ENCODE results near the gene INTS15.

The INTS15 gene

DNA sequence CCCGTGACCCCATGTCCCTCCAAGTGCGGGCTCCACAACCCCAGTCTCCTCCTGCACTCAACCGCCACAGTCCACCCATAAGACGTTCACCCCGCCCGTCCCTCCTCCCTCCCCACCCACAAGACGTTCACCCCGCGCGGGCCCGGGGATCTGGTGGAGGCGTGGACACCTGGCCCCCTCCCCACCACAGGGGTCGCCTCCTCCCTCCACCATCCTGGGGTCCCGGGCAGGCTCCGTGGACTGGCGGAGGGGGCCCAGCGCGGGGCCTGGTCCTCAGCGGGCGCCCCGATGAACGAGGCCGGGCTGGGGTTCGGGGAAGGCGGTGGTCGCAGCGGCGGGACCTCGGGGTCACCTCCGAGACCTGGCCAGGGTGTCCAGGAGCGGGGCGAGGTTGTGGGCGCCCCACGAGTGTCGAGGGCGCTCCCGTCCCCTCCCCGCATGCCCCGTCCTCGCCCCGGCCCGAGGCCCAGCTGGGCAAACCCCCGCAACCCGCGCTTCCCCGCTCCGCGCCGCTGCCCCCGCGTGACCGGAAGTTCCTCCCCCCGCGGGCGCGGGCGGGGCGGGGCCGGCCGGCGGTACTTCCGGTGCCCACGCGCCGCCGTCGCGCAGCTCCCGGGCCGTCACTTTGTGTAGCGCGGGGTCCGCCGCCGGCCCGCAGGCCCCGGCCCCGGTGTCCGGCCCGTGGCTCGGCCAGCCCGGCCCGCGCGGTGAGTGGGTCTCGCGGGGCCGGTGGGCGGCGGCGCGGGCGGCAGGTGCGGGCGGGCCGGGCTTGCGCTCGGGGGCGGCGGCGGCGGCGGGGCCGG is 47.1 kb downstream of the INTS15 start, which contains the start of gene ZNF316:
Gene ZNF316 (plus strand): TSS at position 578 of the 803 bp plus-strand sequence. CDS start 5,092 bp downstream, outside the sequence.
- TF ChIP-seq ZFX (IDR thresholded peaks at IDR 0.05; ENCODE audit: borderline replicate concordance), result no peak
- TF ChIP-seq, protein P1, sequence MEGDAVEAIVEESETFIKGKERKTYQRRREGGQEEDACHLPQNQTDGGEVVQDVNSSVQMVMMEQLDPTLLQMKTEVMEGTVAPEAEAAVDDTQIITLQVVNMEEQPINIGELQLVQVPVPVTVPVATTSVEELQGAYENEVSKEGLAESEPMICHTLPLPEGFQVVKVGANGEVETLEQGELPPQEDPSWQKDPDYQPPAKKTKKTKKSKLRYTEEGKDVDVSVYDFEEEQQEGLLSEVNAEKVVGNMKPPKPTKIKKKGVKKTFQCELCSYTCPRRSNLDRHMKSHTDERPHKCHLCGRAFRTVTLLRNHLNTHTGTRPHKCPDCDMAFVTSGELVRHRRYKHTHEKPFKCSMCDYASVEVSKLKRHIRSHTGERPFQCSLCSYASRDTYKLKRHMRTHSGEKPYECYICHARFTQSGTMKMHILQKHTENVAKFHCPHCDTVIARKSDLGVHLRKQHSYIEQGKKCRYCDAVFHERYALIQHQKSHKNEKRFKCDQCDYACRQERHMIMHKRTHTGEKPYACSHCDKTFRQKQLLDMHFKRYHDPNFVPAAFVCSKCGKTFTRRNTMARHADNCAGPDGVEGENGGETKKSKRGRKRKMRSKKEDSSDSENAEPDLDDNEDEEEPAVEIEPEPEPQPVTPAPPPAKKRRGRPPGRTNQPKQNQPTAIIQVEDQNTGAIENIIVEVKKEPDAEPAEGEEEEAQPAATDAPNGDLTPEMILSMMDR (IDR thresholded peaks at IDR 0.05), result no peak

DNA sequence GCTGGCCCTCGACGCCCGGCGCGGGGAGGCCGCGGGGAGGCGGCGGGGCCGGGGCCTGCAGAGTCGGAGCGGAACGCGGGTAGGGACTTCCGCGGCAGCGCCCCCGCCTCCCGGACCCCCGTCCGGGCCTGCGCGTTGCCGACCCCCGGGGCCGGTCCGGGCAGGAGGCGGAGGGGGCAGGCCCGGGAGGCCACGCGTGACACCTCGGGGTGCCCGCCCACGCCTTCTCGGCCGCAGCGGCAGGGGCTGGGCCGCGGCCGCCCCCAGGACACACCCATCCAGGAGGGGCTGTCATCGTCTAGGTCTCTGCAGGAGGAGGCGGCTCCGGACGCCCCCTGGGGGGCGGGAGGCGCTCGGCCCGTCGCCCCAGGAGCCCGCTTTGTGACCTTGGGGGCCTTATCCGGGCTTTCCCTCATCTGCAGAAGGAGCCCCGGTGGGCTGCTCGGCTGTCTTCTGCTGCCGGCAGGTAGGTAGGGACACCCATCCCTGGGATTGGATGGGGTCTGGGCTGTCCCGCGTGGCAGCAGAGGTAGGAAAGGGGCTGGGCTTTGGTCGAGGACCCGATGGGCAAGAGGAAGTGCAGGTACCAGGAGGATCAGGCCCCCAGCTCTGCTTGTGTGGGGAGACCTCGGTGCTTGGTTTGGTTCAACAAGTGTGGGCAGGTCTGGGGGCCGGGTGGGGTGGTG is 47.9 kb downstream of the INTS15 start:
- H3K27ac ChIP-seq, result peak overlapping the region; percentile 75
- TF ChIP-seq ZFX (IDR thresholded peaks at IDR 0.05; ENCODE audit: borderline replicate concordance), result no peak
- TF ChIP-seq, protein P1 (IDR thresholded peaks at IDR 0.05), result peak; percentile 42

More for the DNA sequence above, 47.1 kb downstream of the INTS15 start, which contains the start of gene ZNF316:
- peak within 1 kb of the TSS; percentile 75 for H3K27ac ChIP-seq

DNA sequence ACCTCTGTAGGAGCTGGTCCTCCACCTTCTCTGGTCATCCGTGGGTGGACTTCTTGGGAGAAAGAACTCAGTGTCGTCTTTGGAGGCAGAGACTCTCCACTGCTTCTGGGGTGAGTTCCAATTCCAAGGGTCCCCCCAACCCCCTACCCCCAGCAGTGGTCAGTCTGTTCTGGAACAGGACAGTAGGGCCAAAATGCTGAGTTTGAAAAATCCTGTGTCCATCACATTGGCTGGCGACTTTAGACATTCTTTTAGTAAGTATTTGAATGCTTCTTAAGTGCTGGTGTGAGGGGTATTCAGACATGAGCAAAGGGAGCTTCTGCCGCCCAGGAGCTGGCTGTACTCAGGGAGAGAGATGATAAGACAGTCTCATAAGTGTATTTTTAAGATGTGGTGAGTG is 49.2 kb downstream of the INTS15 start:
- peak overlapping the region; percentile 75 for H3K27ac ChIP-seq

DNA sequence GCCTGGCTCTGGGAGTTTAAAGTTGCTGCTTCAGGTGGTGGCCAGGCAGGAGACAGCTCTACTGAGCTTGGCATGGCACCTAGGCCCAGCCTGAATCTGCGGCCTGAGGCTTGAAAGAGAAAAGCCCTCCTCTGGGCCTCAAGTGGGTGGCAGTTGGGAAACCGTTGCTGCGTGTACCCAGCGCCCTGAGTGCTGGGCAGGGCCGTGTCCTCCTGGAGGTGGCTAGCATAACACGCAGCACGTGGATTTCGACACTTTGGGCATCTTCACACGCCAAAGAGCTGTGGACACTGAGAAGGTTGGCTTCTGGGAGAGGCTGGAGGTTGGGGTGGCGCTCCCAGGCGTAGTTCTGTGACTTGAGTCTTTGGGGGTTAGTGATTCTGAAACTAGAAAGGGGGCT is 49.8 kb downstream of the INTS15 start:
- TF ChIP-seq, protein P1 (IDR thresholded peaks at IDR 0.05), result no peak
- no peak for TF ChIP-seq ZFX (IDR thresholded peaks at IDR 0.05; ENCODE audit: borderline replicate concordance)
- H3K27ac ChIP-seq, result peak overlapping the region; percentile 75

More for the DNA sequence above, 49.2 kb downstream of the INTS15 start:
- no peak for TF ChIP-seq ZFX (IDR thresholded peaks at IDR 0.05; ENCODE audit: borderline replicate concordance)

DNA sequence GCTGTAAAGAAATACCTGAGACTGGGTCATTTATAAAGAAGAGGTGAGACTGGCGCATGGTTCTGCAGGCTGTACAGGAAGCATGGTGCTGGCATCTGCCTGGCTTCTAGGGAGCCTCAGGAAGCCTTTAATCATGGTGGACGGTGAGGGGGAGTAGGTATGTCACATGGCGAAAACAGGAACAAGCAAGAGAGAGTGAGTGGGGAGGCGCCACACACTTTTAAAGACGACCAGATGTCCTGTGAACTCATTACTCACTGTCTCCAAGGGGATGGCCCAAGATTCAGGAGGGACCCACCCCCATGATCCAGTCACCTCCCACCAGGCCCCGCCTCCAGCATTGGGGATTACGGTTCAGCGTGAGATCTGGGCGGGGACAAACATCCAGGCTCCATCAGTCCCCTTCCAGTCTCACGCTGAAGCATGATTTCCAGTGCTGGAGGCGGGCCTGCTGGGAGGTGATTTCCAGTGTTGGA is 50.5 kb downstream of the INTS15 start:
- peak overlapping the region; percentile 75; the same call in 1 of the 2 replicates for H3K27ac ChIP-seq
- TF ChIP-seq ZFX (IDR thresholded peaks at IDR 0.05; ENCODE audit: borderline replicate concordance), result no peak
- TF ChIP-seq, protein P1 (IDR thresholded peaks at IDR 0.05), result no peak

DNA sequence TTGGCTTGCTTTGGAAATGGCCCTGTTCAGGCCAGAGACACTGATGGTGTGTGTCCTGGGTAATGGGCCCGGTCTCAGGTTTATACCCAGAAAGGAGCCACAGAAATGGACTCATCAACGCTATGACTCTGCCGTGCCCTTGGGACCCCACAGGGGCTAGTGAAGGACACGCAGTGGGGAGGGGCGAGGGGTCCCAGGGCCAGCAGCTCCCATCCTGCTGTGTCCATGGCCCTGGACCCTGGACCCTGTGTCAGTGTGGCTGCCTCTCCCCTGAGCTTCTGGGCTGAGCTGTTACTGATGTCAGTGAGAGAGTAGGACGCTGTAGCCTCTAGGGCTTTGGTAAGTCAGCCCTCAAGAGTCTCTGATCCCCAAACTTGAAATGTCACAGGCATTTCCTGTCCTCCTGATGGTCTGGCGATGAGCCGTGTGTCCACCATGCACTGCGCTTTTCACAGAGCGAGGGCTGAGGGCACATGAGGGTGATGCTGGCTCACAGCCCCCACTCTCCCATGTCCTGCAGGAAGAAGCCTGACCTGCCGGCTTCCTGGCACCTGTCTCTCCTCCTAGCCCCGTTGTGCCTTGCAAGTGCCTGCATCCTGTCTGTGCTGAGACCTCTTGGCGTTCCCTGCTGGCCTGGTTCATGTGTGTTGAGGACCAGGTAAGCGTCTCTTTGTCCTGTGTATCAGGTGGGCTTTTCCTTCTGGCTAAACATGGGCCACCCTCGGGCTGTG is 51.6 kb downstream of the INTS15 start:
- TF ChIP-seq, protein P1 (IDR thresholded peaks at IDR 0.05), result no peak
- TF ChIP-seq ZFX (IDR thresholded peaks at IDR 0.05; ENCODE audit: borderline replicate concordance), result no peak
- H3K27ac ChIP-seq, result no peak overlapping the region

DNA sequence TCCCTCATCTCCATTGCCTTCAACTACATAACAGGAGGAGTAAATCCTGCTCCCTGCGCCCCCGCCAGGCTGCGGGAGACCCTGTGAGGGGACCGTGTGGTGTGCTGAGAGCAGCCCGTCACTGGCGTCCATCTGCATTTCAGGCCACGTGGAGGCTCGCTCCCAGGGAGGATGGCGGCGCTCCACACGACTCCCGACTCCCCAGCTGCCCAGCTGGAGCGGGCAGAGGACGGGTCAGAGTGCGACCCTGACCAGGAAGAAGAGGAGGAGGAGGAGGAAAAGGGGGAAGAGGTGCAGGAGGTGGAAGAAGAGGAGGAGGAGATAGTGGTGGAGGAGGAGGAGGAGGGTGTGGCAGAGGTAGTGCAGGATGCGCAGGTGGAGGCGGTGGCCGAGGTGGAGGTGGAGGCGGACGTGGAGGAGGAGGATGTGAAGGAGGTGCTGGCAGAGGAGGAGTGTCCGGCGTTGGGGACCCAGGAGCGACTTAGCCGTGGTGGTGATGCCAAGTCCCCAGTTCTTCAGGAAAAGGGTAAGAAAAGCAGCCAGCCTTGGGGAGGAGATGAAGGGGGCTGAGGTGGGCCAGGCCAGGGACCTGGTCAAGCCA is 52.5 kb downstream of the INTS15 start:
- no peak for TF ChIP-seq ZFX (IDR thresholded peaks at IDR 0.05; ENCODE audit: borderline replicate concordance)
- TF ChIP-seq, protein P1 (IDR thresholded peaks at IDR 0.05), result no peak
- H3K27ac ChIP-seq, result no peak overlapping the region

Measured in 22Rv1 (cell line).